Mucosa of rectum (tissue), 2 donors: Measurements from ENCODE around the gene SLC39A2.
A peak's percentile ranks its signal among the peaks of the same experiment; 100 is the strongest.
"Not testable (repeated sequence)": the region's sequence is repeated elsewhere in the genome, so short reads cannot be mapped to it uniquely, and the experiment has no call there.

Experiments used
- H3K27ac ChIP-seq, 2 donors: one replicate each; pipeline ENCODE4 v1.7.0; 2013; ENCODE audit warnings: inconsistent platforms in 2 of 2, low read depth in 2 of 2, low read length in 2 of 2
- H3K27me3 ChIP-seq, 2 donors: one replicate each; pipeline ENCODE4 v1.7.0; 2013; ENCODE audit warnings: low read length in 2 of 2; ENCODE audit not compliant: control insufficient read depth in 2 of 2, insufficient read depth in 2 of 2
- H3K36me3 ChIP-seq, 2 donors: one replicate each; pipeline ENCODE4 v1.7.0; 2013; ENCODE audit warnings: low read length in 2 of 2; ENCODE audit not compliant: control insufficient read depth in 2 of 2, insufficient read depth in 2 of 2
- H3K4me1 ChIP-seq, 2 donors: one replicate each; pipeline ENCODE4 v1.7.0; 2013; ENCODE audit warnings: low read length in 2 of 2, mild to moderate bottlenecking in 1 of 2; ENCODE audit not compliant: control insufficient read depth in 2 of 2, insufficient read depth in 2 of 2
- H3K4me3 ChIP-seq, 2 donors: one replicate each; pipeline ENCODE4 v1.7.0; 2013; ENCODE audit warnings: low read length in 2 of 2
- H3K9ac ChIP-seq, 2 donors: one replicate each; pipeline ENCODE4 v1.7.0; 2013; ENCODE audit warnings: low read length in 2 of 2, low read depth in 1 of 2, mild to moderate bottlenecking in 1 of 2
- H3K9me3 ChIP-seq, 2 donors: one replicate each; pipeline ENCODE4 v1.7.0; 2013; ENCODE audit warnings: low read length in 2 of 2; ENCODE audit not compliant: control insufficient read depth in 2 of 2
- donor health status: healthy.
- donor health status: Normal muscosa, but diverticular disease.

Gene SLC39A2

GRCh38 chr14:20997115-20997514, 2.0 kb upstream of the SLC39A2 start:
- Histone ChIP-seq H3K9me3 (no peaks in the 10 kb centered on the region), H3K4me1 (peaks cover 18 to 40% of the 10 kb centered on the region in 2 donors), H3K27ac (peak overlapping the region; percentile 27 to 35), H3K9ac (no peak overlapping the region), H3K36me3 (peaks cover 42 to 50% of the 10 kb centered on the region in 2 donors), H3K4me3 (peak overlapping the region in 1 of 2 donors; percentile 64), H3K27me3 (no peaks in the 10 kb centered on the region)

- Histone ChIP-seq H3K36me3 (peaks cover 37 to 46% of the 10 kb centered on the region in 2 donors), H3K4me3 (peak overlapping the region; percentile 49 to 64), H3K9ac (no peak overlapping the region), H3K27ac (peak overlapping the region; percentile 27 to 35), H3K9me3 (no peaks in the 10 kb centered on the region), H3K4me1 (peaks cover 20 to 41% of the 10 kb centered on the region in 2 donors), H3K27me3 (no peaks in the 10 kb centered on the region)
Measured at GRCh38 chr14:20997564-20997963, 1.5 kb upstream of the SLC39A2 start.

- H3K4me1 ChIP-seq, result peaks cover 23 to 43% of the 10 kb centered on the region in 2 donors
- peak overlapping the region in 1 of 2 donors; percentile 50 for H3K27ac ChIP-seq
Measured at GRCh38 chr14:20998139-20998538, 954 bp upstream of the SLC39A2 start.

GRCh38 chr14:20999591-20999990, 498 bp downstream of the SLC39A2 start:
- H3K4me3 ChIP-seq, result no peak overlapping the region
- H3K4me1 ChIP-seq, result peaks cover 23 to 43% of the 10 kb centered on the region in 2 donors
- H3K27ac ChIP-seq, result peak overlapping the region in 1 of 2 donors; percentile 50
- peaks cover 21 to 28% of the 10 kb centered on the region in 2 donors for H3K36me3 ChIP-seq
- H3K9ac ChIP-seq, result no peak overlapping the region
- H3K9me3 ChIP-seq, result no peaks in the 10 kb centered on the region
- H3K27me3 ChIP-seq, result no peaks in the 10 kb centered on the region

More at GRCh38 chr14:20998139-20998538, 954 bp upstream of the SLC39A2 start:
- Histone ChIP-seq H3K27me3 (no peaks in the 10 kb centered on the region), H3K9ac (peak overlapping the region; percentile 4 to 34), H3K9me3 (no peaks in the 10 kb centered on the region), H3K36me3 (peaks cover 32 to 40% of the 10 kb centered on the region in 2 donors), H3K4me3 (peak overlapping the region; percentile 49 to 64)

- Histone ChIP-seq H3K4me3 (no peak overlapping the region), H3K9ac (peak overlapping the region in 1 of 2 donors; percentile 19), H3K36me3 (peaks cover 5 to 12% of the 10 kb centered on the region in 2 donors), H3K9me3 (no peaks in the 10 kb centered on the region), H3K4me1 (peaks cover 21 to 37% of the 10 kb centered on the region in 2 donors), H3K27ac (no peak overlapping the region), H3K27me3 (no peaks in the 10 kb centered on the region)
Measured at GRCh38 chr14:21001218-21001617, 2.1 kb downstream of the SLC39A2 start.

- Histone ChIP-seq H3K27me3 (no peaks in the 10 kb centered on the region), H3K36me3 (no peaks in the 10 kb centered on the region), H3K4me3 (no peak overlapping the region), H3K27ac (peak overlapping the region in 1 of 2 donors; percentile 52), H3K4me1 (peaks cover 20 to 22% of the 10 kb centered on the region in 2 donors), H3K9me3 (no peaks in the 10 kb centered on the region), H3K9ac (no peak overlapping the region)
Measured at GRCh38 chr14:21003788-21004346, 4.8 kb downstream of the SLC39A2 start.

GRCh38 chr14:21009721-21010120, 10.6 kb downstream of the SLC39A2 start:
- peaks cover 2 to 12% of the 10 kb centered on the region in 2 donors for H3K4me1 ChIP-seq

GRCh38 chr14:21011136-21011535, 12.0 kb downstream of the SLC39A2 start:
- Histone ChIP-seq H3K9ac (no peak overlapping the region), H3K36me3 (no peaks in the 10 kb centered on the region), H3K27ac (no peak overlapping the region), H3K4me3 (no peak overlapping the region), H3K27me3 (no peaks in the 10 kb centered on the region), H3K9me3 (no peaks in the 10 kb centered on the region), H3K4me1 (peaks cover 2 to 11% of the 10 kb centered on the region in 2 donors)

More at GRCh38 chr14:21009721-21010120, 10.6 kb downstream of the SLC39A2 start:
- H3K36me3 ChIP-seq, H3K27me3 ChIP-seq, H3K9me3 ChIP-seq, H3K4me3 ChIP-seq, H3K9ac ChIP-seq, H3K27ac ChIP-seq: not testable (repeated sequence)

GRCh38 chr14:21014761-21015190, 15.7 kb downstream of the SLC39A2 start:
- Histone ChIP-seq H3K27ac (no peak overlapping the region), H3K36me3 (peaks cover 26 to 32% of the 10 kb centered on the region in 2 donors), H3K27me3 (no peaks in the 10 kb centered on the region), H3K4me3 (no peak overlapping the region), H3K4me1 (no peaks in the 10 kb centered on the region), H3K9me3 (no peaks in the 10 kb centered on the region), H3K9ac (no peak overlapping the region)

GRCh38 chr14:21015312-21015711, 16.2 kb downstream of the SLC39A2 start:
- Histone ChIP-seq H3K27me3 (no peaks in the 10 kb centered on the region), H3K4me3 (no peak overlapping the region), H3K27ac (no peak overlapping the region), H3K4me1 (no peaks in the 10 kb centered on the region), H3K9me3 (no peaks in the 10 kb centered on the region), H3K36me3 (peaks cover 26 to 36% of the 10 kb centered on the region in 2 donors), H3K9ac (no peak overlapping the region)
